Left forelimb (tissue), 1 donor: ENCODE measurements around the gene LRRC8C.
"Not testable (repeated sequence)": the region's sequence is repeated elsewhere in the genome, so short reads cannot be mapped to it uniquely, and the experiment has no call there.

Experiments
- DNase-seq: peaks from one replicate; pipeline ENCODE4 v3.0.0-alpha.2; 2018; ENCODE audit warnings: low spot score

LRRC8C gene

GRCh38 chr1:89704014-89704413 is 71.1 kb downstream of the LRRC8C start:
- no peak for DNase-seq

DNA sequence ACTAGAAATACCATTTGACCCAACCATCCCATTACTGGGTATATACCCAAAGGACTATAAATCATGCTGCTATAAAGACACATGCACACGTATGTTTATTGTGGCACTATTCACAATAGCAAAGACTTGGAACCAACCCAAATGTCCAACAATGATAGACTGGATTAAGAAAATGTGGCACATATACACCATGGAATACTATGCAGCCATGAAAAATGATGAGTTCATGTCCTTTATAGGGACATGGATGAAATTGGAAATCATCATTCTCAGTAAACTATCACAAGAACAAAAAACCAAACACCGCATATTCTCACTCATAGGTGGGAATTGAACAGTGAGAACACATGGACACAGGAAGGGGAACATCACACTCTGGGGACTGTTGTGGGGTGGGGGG is 72.0 kb downstream of the LRRC8C start:
- DNase-seq = not testable (repeated sequence)

DNA sequence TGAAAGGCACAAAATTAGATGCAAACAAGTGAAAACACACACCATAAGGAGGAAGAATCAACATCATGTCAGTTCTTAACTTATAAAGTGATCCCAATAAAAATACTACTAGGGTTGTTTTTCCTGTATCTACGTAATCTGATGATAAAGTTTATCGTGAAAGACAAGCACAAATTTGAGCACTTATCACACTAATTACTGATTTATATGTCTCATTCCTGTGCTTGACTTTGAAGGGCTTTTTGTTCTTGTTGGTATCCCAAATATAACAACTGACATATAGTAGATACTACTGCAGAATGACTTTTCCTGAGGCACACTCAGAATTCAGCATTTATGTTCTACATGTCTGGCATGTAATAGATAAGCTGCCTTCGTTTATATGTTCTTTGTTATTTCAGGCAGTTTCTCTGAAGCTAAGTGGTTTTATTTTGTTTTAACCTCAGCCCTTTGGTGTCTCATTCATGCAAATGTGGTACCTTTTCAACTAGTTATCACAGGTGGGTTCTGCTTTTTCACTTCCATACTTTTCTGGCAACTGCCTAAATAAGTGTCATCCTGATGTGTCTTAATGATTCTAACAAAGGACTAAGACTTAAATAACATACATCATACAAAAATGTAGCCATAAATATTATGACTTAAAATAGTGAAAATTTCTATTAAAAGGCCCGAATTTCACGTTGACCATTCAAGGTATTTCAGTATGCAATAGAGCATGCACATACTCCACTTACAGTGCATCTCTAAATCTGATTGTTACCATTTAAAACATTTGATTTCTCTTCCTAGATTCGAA is 73.2 kb downstream of the LRRC8C start:
- no peak for DNase-seq

DNA sequence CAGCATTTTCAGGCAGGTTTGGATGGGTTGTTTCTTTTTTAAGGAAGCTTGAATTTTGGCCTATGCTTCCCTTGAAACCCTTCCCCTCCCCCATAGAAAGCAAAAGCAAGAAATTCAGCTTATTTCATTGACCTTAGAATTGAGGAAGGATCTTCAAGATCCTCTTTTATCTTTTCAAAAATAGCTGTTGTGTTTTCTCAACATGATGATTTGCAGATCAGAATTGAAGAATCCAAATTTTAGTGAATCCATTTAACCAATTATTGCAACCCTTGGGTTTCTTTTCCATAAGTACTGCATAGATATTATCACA is 73.7 kb downstream of the LRRC8C start:
- DNase-seq = no peak

GRCh38 chr1:89708751-89709375 is 75.9 kb downstream of the LRRC8C start:
- DNase-seq = no peak

DNA sequence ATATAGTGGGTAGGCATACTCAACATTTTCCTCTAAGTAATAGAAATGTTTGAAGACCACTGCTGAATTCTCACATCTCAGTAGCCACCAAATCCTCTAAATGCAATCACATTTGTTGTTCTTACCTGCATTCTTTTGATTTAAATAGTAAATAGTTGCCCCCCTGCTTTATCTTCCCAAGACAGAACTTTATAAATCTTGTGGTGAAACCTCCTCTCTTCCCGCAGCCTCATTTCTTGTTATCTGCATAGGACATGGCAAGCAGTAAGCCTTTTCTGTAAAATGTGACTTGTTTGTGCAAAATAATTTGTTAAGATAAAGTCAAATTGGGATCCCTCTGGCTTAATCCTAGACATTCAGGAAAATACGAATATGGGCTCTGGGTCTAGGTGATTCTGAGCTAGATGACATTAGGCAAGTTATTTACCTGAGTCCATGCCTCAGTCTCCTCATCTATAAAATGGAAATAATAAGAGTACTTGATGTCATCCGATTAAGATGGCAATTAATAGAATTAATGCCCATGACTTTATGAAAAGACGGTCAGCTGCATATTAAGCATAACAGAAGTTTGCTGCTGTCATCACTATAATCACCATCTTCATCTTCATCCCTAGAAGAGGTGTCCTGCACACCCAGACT is 77.7 kb downstream of the LRRC8C start:
- DNase-seq = no peak

DNA sequence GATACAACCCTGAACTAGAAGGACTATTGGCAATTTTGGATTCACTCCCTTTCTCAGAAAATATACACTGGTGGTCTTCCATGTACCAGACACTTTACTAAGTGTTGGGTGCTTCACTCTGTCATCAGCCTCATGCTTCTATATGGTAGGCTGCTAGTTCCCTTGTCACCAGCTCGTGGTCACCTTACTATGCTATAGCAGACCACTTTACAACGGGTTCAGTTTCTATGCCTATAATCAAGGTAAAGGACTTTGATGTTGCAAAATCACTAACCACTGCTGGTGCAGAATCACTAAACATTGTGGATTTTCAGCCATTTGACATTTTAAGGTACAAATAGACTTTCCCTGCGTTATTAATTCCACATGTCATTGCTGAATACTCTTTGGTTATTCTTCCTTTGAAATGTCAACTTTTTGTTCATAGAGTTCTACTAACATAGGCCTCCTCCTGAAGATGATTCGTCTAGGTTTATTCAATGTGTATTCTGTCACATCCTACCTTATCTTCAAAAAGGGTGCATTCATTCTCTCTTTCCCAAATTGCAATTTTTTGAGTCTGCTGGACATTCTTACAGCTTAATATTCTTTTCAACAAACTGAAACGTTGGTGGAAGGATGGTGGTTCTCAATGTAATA is 78.3 kb downstream of the LRRC8C start:
- DNase-seq = no peak

- no peak for DNase-seq
Measured at GRCh38 chr1:89712420-89712819, 79.5 kb downstream of the LRRC8C start.

- DNase-seq = no peak
Measured at GRCh38 chr1:89715677-89716076, 82.8 kb downstream of the LRRC8C start.

- DNase-seq = no peak
Measured at GRCh38 chr1:89719502-89720306, 86.8 kb downstream of the LRRC8C start.

GRCh38 chr1:89720839-89721238 is 87.9 kb downstream of the LRRC8C start:
- DNase-seq = no peak

- DNase-seq = no peak
Measured at GRCh38 chr1:89721351-89721750, 88.4 kb downstream of the LRRC8C start.

- no peak for DNase-seq
Measured at GRCh38 chr1:89723144-89723543, 90.2 kb downstream of the LRRC8C start.

DNA sequence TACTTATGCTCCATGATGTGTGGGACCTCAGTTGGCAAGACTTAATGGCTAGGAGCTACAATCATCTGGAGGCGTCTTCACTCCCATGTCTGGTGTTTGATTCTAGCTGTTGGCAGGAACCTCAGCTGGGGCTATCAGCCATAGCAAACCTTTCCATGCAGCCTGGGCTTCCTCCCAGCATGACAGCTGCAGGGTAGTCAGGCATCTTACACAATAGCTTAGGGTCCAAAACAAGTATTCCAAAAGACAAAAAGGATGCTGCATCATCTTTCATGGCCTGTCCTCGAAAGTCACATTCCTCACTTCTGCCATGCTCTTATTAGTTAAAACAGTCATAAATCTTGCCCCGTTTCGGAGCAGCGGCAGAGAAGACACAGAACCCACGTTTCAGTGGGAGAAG is 90.9 kb downstream of the LRRC8C start:
- DNase-seq = no peak

GRCh38 chr1:89724369-89725010 is 91.6 kb downstream of the LRRC8C start:
- no peak for DNase-seq

- no peak for DNase-seq
Measured at GRCh38 chr1:89725011-89725370, 92.1 kb downstream of the LRRC8C start.

DNA sequence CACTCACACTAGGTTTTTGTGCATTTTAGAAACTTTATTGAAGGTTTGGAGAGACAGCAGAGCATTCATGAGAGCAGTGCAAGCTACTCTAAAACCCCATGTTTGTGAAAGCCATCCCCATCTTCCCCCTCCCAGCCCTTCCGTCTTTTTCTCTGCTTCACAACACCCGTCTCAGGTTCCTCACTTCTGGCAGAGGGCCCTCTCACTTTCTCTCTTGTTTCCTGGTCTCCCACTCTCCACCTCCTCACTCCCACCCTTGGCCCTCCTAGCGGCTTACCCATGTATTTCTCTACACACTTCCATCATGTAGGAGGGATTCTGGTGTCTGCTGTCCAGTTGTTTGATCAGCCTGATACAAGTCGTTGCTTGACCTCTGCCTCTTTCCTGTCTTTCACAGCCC is 92.7 kb downstream of the LRRC8C start:
- no peak for DNase-seq

DNA sequence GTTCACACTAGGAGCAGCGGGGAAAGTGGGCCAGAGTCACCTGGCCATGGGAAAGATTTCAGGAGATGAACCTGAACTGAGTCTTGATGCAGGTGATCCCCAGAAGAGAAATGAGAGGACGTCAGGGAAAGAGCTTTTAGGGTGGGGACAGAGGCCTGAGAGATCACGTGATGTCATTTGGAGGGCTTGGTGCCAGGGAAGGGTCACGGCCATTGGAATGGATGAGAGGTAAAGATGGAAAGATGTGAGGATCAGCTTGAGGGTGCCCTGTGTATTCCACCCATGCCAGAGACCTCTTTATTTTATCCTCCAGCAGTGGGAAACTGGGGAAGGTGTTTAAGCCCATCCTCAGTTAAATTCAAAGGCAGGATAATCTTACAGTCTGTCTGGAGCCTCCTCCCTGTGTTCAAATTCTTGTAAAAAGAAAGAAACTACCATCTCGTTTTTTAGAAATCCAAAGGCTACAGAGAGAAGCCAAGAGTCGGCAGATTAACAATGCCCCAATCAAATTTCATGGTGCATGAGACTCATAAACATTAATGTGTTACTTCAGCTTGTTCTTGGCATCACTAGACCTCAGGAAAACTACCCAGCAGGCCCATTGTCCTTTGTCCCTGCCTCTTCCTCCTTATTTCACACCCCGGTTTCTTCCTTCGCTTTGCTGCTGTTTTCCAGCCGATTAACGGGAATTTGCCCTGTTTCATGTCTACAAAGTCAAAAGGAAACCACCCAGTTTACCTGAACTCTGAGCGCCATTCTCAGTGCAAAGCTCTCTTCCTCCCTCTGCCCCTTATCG is 94.8 kb downstream of the LRRC8C start:
- no peak for DNase-seq

DNA sequence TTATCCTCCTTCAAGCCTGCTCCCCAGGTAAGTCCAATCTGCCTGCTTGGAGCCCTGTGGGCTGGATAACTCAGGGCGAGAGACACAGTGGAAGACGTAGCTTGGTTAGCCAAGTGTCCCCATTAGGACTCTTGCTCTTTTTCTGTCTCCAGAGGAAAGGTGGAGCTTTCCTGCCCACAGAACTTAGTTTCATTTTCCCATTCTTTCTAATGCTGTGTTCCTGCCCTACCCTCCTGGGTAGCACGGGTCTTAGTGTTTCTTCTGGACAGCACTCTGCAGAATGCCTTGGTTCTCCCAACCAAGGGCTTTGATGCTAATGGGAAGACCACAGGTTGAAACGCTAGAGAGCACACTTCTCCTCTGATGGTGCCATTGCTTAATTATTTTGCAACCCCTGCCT is 95.5 kb downstream of the LRRC8C start:
- no peak for DNase-seq

- no peak for DNase-seq
Measured at GRCh38 chr1:89732206-89732605, 99.3 kb downstream of the LRRC8C start.
